Natural killer cell (primary cell): ENCODE data around the gene KRT40. TPM values are rescaled to one million over a fixed set of nuclear protein-coding genes. Genes with fewer than 3 reads are reported as not detected.

ENCODE experiments used
- ATAC-seq, 3 donors: fragments of 150-1000 bp in 2 of 3; fragments of 200-7000 bp in 1 of 3; cut with Tn5 transposase; 1 replicate in 1 of 3; 2 replicates in 2 of 3; pipeline ENCODE4 v1.10.0; 2021; ENCODE audit warnings: mild to moderate bottlenecking in 2 of 3, moderate library complexity in 2 of 3
- DNase-seq, 2 donors: peaks; one replicate each; pipeline versions ENCODE4 v3.0.0 to v3.0.0-alpha.2; 2013 to 2021; ENCODE audit warnings: mixed read lengths in 1 of 2
- H3K27ac ChIP-seq: one replicate; pipeline ENCODE4 v1.5.1; 2013; ENCODE audit warnings: mild to moderate bottlenecking, low read length
- H3K27me3 ChIP-seq: one replicate; pipeline ENCODE4 v1.6.1; 2013; ENCODE audit warnings: low read length; ENCODE audit not compliant: control insufficient read depth, insufficient read depth
- H3K36me3 ChIP-seq: one replicate; pipeline ENCODE4 v1.6.1; 2013; ENCODE audit warnings: low read length; ENCODE audit not compliant: control insufficient read depth, insufficient read depth
- H3K4me1 ChIP-seq: one replicate; pipeline ENCODE4 v1.6.1; 2013; ENCODE audit warnings: low read length; ENCODE audit not compliant: control insufficient read depth, insufficient read depth
- H3K4me3 ChIP-seq: one replicate; pipeline ENCODE4 v1.5.1; 2013; ENCODE audit warnings: low read length
- H3K9me3 ChIP-seq: one replicate; pipeline ENCODE4 v1.6.1; 2013; ENCODE audit warnings: low read length; ENCODE audit not compliant: control insufficient read depth, insufficient read depth
- H3K27ac Mint-ChIP-seq, 2 donors: one replicate each; pipeline ENCODE4 v1.8.0; 2022; ENCODE audit warnings: mild to moderate bottlenecking in 2 of 2, mixed read lengths in 2 of 2, moderate library complexity in 1 of 2
- H3K27me3 Mint-ChIP-seq, 2 donors: one replicate each; pipeline ENCODE4 v1.8.0; 2022; ENCODE audit warnings: low read depth in 2 of 2, mixed read lengths in 2 of 2
- H3K36me3 Mint-ChIP-seq: one replicate; pipeline ENCODE4 v1.8.0; 2022; ENCODE audit warnings: mixed read lengths
- H3K4me1 Mint-ChIP-seq, 2 donors: one replicate each; pipeline ENCODE4 v1.8.0; 2022; ENCODE audit warnings: mixed read lengths in 2 of 2
- H3K4me3 Mint-ChIP-seq: one replicate; pipeline ENCODE4 v1.8.0; 2022; ENCODE audit warnings: mild to moderate bottlenecking, moderate library complexity, mixed read lengths
- H3K9me3 Mint-ChIP-seq, 2 donors: one replicate each; pipeline ENCODE4 v1.8.0; 2022; ENCODE audit warnings: mixed read lengths in 2 of 2
- WGBS: methylation state at CpG from one replicate; pipeline ENCODE4 v1.1.7; 2013; ENCODE audit warnings: missing lambda C conversion rate; ENCODE audit not compliant: insufficient coverage; 5-methylcytosine and 5-hydroxymethylcytosine counted together
- intact Hi-C: fragments of 100-400 bp; cut with micrococcal nuclease; formaldehyde crosslinking; loops from one replicate; pipeline ENCODE4 v1.14.2; 2022
- total RNA-seq, 4 donors: library from RNA; stranded (reverse); fragments of 120-200 nt in 1 of 4; gene quantifications; one replicate each; pipeline versions ENCODE4 v1.2.3 to v1.2.4, GENCODE V29; 2013 to 2022
- TF ChIP-seq, protein P1 (sequence below): fragments of 200-600 bp; IDR thresholded peaks from one replicate; pipeline ENCODE4 v1.8.0; 2022; ENCODE audit warnings: antibody characterized with exemption

KRT40 gene
- total RNA-seq, 3 donors from 2014 or later (not counting 1 experiment from before 2014, with no cell fraction given) = not detected

- intact Hi-C loops = no loop called here
- Histone ChIP-seq H3K27me3 (peaks cover 7% of the 10 kb centered on the region), H3K4me3 (no peak overlapping the region), H3K36me3 (no peaks in the 10 kb centered on the region), H3K9me3 (no peaks in the 10 kb centered on the region), H3K4me1 (no peaks in the 10 kb centered on the region), H3K27ac (no peak overlapping the region)
- H3K4me3 Mint-ChIP-seq = no peak overlapping the region
- ATAC-seq (no peak), DNase-seq (no peak)
- H3K9me3 Mint-ChIP-seq = no peaks in the 10 kb centered on the region
- 65% methylated on average over 3 of the region's 3 CpGs for WGBS
- no peaks in the 10 kb centered on the region for H3K36me3 Mint-ChIP-seq
- no peaks in the 10 kb centered on the region for H3K4me1 Mint-ChIP-seq
- TF ChIP-seq, protein P1, sequence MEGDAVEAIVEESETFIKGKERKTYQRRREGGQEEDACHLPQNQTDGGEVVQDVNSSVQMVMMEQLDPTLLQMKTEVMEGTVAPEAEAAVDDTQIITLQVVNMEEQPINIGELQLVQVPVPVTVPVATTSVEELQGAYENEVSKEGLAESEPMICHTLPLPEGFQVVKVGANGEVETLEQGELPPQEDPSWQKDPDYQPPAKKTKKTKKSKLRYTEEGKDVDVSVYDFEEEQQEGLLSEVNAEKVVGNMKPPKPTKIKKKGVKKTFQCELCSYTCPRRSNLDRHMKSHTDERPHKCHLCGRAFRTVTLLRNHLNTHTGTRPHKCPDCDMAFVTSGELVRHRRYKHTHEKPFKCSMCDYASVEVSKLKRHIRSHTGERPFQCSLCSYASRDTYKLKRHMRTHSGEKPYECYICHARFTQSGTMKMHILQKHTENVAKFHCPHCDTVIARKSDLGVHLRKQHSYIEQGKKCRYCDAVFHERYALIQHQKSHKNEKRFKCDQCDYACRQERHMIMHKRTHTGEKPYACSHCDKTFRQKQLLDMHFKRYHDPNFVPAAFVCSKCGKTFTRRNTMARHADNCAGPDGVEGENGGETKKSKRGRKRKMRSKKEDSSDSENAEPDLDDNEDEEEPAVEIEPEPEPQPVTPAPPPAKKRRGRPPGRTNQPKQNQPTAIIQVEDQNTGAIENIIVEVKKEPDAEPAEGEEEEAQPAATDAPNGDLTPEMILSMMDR = no peak
- peaks cover 26 to 56% of the 10 kb centered on the region in 2 donors for H3K27me3 Mint-ChIP-seq
- no peak overlapping the region for H3K27ac Mint-ChIP-seq
Measured at GRCh38 chr17:40942553-40942952, 41.6 kb downstream of the KRT40 start.

- Histone ChIP-seq H3K27ac (no peak overlapping the region), H3K36me3 (no peaks in the 10 kb centered on the region), H3K4me3 (no peak overlapping the region), H3K9me3 (no peaks in the 10 kb centered on the region), H3K27me3 (no peaks in the 10 kb centered on the region), H3K4me1 (no peaks in the 10 kb centered on the region)
- intact Hi-C loops = no loop called here
- DNase-seq (no peak), ATAC-seq (no peak)
- no peak overlapping the region for H3K27ac Mint-ChIP-seq
- TF ChIP-seq, protein P1 = no peak
- no peaks in the 10 kb centered on the region for H3K4me1 Mint-ChIP-seq
- no peak overlapping the region for H3K4me3 Mint-ChIP-seq
- H3K36me3 Mint-ChIP-seq = no peaks in the 10 kb centered on the region
- H3K27me3 Mint-ChIP-seq = peaks cover 9 to 43% of the 10 kb centered on the region in 2 donors
- 92% methylated on average over 5 of the region's 6 CpGs for WGBS
- H3K9me3 Mint-ChIP-seq = no peaks in the 10 kb centered on the region
Measured at GRCh38 chr17:40940266-40940665, 43.9 kb downstream of the KRT40 start.

DNA sequence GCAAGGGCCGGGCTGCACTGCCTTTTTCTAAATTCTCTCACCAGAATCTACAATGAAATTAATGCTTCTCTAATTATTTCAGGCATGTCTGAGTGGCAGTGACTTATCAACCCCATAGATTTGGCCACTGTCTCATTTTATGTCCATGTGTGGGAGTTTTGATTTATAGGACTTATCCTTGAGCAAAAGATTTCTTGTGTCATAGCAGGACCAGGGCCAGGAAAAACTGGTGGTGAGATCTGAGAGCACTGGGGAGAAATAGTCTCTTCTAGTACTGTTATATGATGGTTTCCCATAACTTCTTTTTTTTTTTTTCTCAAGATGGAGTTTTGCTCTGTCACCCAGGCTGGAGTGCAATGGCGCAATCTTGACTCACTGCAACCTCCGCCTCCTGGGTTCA lies 45.1 kb downstream of the KRT40 start:
- DNase-seq = no peak
- H3K27ac Mint-ChIP-seq = no peak overlapping the region
- no peaks in the 10 kb centered on the region for H3K27me3 ChIP-seq
- H3K4me1 ChIP-seq = no peaks in the 10 kb centered on the region
- no peaks in the 10 kb centered on the region for H3K9me3 Mint-ChIP-seq
- ATAC-seq = no peak
- H3K4me1 Mint-ChIP-seq = no peaks in the 10 kb centered on the region
- H3K4me3 Mint-ChIP-seq = no peak overlapping the region
- peaks cover 11 to 37% of the 10 kb centered on the region in 2 donors for H3K27me3 Mint-ChIP-seq
- no peak overlapping the region for H3K27ac ChIP-seq
- H3K36me3 ChIP-seq = no peaks in the 10 kb centered on the region
- intact Hi-C loops = no loop called here
- 79% methylated on average over 1 of the region's 3 CpGs for WGBS
- TF ChIP-seq, protein P1 = no peak
- H3K9me3 ChIP-seq = no peaks in the 10 kb centered on the region
- H3K4me3 ChIP-seq = no peak overlapping the region
- H3K36me3 Mint-ChIP-seq = no peaks in the 10 kb centered on the region

GRCh38 chr17:40937384-40937819 lies 46.7 kb downstream of the KRT40 start, which contains the start of gene KRT23:
TSS of gene KRT23 (minus strand) at chr17:40937646. CDS start at chr17:40936603, 1,043 bp downstream.
- peaks cover 6 to 32% of the 10 kb centered on the region in 2 donors for H3K27me3 Mint-ChIP-seq
- intact Hi-C loops = no loop called here
- Histone ChIP-seq H3K27me3 (no peaks in the 10 kb centered on the region), H3K4me1 (no peaks in the 10 kb centered on the region), H3K36me3 (no peaks in the 10 kb centered on the region), H3K9me3 (no peaks in the 10 kb centered on the region), H3K4me3 (no peak within 1 kb of the TSS), H3K27ac (no peak within 1 kb of the TSS)
- H3K9me3 Mint-ChIP-seq = no peaks in the 10 kb centered on the region
- ATAC-seq = no peak
- H3K27ac Mint-ChIP-seq = no peak within 1 kb of the TSS
- no peak for DNase-seq
- no peaks in the 10 kb centered on the region for H3K4me1 Mint-ChIP-seq
- H3K4me3 Mint-ChIP-seq = no peak within 1 kb of the TSS
- TF ChIP-seq, protein P1 = no peak
- WGBS = 71% methylated on average over 9 of the region's 9 CpGs
- no peaks in the 10 kb centered on the region for H3K36me3 Mint-ChIP-seq
